Stimulated activated CD4-positive, alpha-beta T cell treated with anti-CD3 and anti-CD28 coated beads, Interleukin-12 subunit alpha, Interleukin-12 subunit beta, amount 100 ng/mL, for 48 hours (primary cell): Measurements from ENCODE around the gene LARP1.
"Not testable (repeated sequence)": the region's sequence is repeated elsewhere in the genome, so short reads cannot be mapped to it uniquely, and the experiment has no call there.

Experiments
- DNase-seq, 3 donors: peaks; one replicate each; pipeline ENCODE4 v3.0.0-alpha.2; 2020; ENCODE audit warnings: low read depth in 2 of 3, low spot score in 1 of 3

The LARP1 gene

DNA sequence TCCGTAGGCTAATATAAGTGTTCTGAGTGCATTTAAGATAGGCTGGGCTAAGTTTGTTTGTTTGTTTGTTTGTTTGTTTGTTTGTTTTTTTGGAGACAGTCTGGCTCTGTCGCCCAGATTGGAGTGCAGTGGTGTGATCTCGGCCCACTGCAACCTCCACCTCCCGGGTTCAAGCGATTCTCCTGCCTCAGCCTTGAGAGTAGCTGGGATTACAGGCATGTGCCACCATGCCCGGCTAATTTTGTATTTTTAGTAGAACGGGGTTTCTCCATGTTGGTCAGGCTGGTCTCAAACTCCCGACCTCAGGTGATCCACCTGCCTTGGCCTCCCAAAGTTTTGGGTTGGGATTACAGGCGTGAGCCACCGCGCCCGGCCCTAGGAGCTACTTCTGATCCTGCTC, 4.7 kb downstream of the LARP1 start:
- not testable (repeated sequence) for DNase-seq

DNA sequence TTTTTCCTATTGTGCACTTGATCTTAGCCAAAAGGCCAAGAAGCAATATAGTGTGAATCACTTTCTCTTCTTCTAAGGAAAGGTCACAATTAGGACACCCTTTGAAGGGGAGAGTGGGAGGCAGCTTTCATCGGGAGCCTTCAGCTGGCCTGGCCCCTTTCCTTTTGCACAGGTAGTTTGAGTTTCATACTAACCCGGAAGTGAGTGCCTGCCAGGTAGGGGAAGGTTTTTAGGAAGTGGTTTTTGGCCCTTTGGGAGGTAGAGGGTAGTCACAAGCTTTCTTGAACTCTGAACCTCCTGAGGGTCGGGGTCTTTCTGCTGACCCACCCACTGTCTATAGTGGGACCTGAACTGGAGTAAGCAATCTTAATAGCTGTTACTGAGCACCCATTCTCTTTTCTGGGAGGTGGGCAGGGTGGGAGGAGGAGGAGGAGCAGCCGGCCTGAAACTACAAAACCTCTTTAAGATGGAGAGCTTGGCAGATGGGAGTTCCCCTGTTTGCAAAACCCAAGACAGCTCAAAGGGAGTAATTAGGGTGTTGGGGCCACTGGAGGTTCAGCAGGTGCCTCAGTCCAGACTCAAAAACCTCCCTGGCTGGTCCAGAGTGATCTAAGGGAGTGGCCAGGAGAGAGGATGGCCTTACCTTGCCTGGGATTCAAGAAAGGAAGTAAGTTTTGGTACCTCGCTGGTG, 6.0 kb downstream of the LARP1 start:
- DNase-seq: no peak

DNA sequence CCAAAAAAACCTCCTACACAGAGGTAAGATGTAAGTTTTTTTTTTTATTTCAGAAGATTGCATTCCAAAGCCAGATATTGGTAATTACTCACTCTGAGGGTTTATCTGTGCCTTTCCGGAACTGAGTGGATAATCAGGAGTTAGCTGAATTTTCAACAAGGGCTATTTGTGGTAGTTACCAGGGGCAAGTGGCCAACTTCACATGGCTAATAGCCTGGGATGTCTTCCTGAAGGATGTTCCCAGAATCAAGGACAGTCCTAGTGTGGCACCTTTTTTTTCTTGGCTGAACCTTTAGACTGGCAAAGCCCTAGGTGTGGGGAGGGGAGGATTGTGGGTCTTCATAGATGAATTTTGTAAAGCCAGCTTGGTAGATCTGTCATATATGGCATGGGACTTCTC, 7.1 kb downstream of the LARP1 start:
- DNase-seq: no peak

DNA sequence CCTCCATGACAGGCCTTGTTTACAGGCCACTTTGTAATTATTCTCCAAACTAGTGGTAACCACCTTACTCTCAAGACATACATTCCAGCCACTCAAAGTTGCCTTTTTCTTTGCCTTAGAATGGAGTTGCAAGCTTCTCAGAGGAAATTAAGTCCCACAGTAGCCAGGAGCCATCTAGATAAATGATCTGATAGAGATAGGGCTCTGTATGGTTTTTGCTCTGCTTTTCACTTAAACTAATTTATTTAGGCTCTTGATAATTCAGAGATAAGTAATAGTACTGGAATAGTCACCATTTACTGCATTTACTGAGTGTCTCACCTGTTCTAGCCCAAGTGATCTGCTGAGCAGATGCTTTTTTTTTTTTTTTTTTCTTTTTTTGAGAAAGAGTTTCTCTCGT, 7.5 kb downstream of the LARP1 start:
- no peak for DNase-seq

GRCh38 chr5:154764967-154765366, 9.8 kb downstream of the LARP1 start:
- DNase-seq: no peak

DNA sequence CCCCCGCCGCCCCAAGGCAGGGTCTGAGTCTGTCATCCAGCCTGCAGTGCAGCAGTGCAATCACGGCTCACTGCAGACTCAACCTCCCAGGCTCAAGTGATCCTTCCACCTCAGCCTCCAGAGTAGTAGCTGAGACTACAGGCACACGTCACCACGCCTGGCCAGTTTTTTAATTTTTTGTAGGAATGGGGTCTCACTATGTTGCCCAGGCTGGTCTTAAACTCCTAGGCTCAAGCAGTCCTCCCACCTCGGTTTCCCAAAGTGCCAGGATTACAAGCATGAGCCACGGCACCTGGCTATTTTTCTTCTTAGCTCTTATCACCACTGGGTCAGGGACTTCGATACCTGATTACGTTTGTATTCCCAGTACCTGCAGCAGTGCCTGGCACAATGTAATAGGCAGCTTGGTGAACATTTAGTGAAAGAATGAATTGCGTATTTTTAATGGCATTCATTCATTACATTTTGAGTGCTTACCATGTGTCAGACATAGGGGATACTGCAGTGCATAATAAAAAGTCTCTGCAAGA, 10.3 kb downstream of the LARP1 start:
- DNase-seq: no peak

DNA sequence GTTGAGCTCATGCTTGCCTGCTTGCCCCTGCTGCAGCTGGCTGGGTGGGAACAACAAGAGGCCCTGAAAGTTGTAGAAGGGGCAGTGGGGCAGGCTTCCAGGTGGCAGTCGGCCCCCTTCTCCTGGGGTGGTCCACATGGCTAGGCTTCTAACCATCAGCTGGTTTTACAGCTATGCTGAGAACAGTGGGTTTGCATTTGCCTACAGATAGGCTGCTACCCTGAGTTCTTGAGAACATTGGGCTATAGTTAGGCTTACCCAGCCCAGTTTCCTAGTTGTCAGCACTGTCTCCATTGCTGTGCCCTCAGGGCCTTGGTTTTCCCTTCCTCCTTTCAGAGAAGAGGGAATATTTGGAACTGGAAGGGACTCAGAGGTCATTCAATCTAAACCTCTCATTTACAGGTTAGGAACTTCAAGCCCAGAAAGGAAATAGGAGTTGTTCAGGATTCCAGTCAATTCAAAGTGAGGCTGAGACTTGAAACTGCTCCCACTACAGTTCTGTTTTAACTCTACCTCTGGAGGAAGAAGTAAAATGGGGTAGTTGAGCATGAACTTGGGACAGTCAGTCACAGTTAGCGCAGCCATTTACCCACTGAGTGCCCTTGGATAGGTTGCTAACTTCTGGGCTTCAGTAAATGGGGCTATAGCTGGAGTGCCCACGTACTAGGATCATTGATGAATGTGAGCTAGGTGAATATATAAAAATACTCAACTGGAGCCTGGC, 11.5 kb downstream of the LARP1 start:
- DNase-seq: no peak

DNA sequence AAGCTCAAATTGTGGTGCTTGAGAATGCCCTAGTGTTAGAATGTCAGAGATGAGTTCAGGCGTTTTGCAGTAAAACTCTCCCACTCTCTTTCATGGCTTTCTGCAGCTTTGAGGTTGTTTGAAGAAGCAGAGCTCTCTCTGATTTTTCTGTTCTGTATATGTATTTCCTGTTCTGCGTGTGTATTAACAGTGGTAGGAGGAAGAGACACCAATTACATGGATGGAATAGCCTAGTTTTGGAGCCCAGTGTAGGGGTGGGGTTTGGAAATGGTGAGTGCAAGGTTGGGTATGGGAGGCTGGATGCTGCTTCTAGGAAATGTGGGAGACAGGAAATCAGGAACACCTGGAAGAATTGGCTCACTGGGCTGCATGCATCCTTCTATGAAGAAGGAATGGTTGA, 12.4 kb downstream of the LARP1 start:
- DNase-seq: no peak

DNA sequence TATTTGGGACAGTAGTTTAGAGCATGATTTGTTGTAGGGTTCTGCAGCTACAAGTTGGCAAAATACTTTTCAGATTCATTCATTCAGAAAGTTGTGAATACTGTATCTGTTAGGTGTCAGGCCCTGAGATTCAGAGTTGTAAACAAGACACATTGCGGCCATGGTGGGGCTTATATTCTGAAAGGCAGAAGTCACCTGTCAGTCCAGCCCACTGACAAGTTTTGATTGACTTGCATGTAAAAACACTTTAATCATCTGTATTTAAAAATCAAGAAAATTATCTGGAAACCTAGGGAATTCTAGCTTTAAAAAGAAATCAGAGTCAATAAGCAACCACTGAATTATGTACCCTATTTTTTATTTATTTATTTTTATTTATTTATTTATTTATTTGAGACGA, 13.0 kb downstream of the LARP1 start:
- no peak for DNase-seq

DNA sequence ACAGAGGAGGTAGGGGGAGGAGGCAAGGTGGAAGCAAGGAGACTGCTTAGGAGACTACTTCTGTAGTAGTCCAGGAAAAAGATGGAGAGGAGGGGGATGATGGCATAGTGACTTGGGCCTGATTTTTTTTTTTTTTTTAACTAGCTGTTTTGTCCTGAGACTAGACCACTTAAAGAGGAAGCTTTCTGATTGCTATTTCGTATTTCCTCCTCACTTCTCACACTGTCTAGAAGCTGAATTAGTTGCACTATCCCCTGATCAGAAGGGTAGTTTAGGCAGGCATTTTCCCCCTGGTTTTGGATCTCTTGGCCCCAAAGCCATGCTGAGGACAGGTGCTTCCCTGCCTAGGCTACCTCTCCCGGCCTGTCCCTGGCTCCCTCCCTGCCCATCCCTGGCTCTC, 14.9 kb downstream of the LARP1 start:
- no peak for DNase-seq

- no peak for DNase-seq
Observed at GRCh38 chr5:154771383-154771901, 16.3 kb downstream of the LARP1 start.

GRCh38 chr5:154773326-154773725, 18.1 kb downstream of the LARP1 start:
- DNase-seq: no peak

GRCh38 chr5:154776167-154776566, 21.0 kb downstream of the LARP1 start:
- no peak for DNase-seq

GRCh38 chr5:154778534-154778933, 23.4 kb downstream of the LARP1 start:
- no peak for DNase-seq

DNA sequence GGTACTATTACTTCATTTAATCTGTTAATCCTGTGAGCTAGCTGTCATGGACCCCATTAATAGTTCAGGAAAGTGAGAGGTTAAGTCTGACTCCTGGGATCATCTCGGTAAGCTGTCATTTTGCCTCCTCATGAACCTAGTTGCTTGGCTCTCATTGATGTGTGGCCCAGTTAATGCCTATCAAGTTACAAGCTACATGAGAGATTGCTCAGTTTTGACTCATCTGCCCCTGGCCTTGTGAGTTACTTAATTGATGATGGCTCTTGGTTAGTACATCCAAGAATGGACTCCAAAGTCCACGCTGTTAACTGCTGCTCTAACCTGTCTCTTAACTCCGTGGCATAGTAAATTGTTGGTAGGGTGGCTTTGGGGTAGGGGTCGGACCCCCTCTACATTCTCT, 23.9 kb downstream of the LARP1 start:
- DNase-seq: no peak

DNA sequence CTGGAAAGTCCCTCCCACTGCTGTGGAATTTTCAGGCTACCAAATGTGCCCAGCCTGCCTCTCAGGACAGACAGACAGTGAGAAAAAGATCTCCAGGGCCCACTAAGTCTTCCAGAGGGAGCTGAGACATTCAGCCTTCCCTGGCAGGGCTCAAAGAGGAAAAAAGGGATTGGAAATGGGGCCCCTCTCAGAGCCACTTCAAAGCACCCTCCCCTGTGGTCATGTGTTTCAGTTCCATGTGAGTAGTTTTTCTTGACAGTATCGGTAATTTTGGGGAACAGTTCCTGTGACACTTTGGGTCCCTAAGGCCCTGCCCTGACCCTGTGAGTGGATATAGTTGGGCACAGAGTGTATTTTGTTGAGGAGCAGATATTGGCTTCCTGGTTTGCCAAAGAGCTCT, 25.0 kb downstream of the LARP1 start:
- no peak for DNase-seq

GRCh38 chr5:154782326-154782725, 27.1 kb downstream of the LARP1 start:
- no peak for DNase-seq

GRCh38 chr5:154782812-154783592, 27.8 kb downstream of the LARP1 start:
- no peak for DNase-seq

DNA sequence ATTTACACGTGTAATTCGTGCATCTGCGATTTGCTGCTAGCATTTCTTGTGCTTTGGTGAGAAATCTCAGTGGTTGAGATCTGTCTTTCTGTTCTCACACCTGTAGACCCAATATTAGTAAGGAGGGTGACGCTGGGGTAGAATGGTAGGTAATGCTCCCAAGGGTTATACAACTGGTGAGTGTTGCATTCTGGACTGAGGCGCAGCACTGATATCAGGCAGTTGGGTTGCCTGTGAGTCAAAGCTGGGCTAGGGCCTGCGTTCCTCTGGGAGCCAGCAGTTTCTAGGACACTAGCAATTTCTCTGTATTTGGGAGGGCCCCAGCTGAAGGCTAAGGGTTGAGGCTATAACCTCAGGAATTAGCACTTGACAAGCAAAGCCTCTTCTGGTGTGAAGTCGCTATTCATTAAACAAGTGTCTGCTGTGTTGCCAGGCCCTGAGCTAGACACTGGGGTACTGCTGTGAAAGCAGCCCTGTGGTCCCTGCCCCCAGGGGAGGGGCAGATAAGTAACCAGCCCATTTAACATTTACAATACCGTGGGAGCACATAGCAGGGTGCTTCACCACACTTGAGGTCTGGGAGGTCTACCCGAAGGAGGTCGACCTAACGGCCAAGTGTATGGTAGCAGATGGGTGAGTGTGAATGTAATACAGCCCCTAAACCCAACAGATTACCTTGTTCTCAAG, 28.7 kb downstream of the LARP1 start:
- DNase-seq: no peak

- no peak for DNase-seq
Observed at GRCh38 chr5:154784856-154785255, 29.7 kb downstream of the LARP1 start.

DNA sequence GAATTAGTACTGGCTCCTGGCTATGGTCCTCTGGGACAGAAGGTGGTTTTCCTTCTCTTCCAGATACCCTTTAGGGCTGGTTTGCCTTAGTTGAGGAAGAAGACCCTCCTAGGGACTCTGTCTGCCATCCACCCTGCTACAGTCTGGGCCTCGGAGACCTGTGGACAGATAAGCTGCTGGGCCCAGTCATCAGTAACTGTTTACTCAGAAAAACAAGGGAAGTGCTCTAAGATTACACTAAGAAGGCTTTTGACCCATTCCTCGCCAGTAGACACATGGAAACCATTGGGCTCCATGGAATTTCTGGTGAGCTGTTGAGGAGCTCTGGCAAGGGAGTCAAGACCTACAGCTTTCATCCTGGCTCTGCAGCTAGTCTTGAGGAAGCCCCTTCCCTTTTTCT, 31.2 kb downstream of the LARP1 start:
- DNase-seq: no peak
